ENCODE measurements around the gene ZFR. TPM values are rescaled to one million over a fixed set of nuclear protein-coding genes. Genes with fewer than 3 reads are reported as not detected.
"Not testable (repeated sequence)": the region's sequence is repeated elsewhere in the genome, so short reads cannot be mapped to it uniquely, and the experiment has no call there.

Gene ZFR
- total RNA-seq, 1 donor: 86.1 TPM

DNA sequence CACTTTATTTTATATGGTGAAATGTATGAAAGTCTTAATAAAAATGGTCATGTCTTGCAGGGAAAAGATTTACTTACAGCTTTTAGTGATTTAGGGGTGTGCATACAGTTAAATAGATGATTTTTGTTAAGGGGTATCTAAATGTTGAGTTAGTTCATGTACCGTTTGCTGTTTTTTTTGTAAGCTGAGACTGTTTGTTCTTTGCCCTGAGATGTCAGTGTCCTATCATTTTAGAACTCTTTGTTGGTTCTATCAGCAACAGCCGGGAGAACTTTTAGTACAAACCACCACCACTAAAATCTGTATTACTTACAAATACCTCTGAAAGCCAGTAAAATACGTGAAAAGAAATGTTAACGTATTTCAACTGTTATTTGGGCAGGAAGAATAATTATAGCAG, 75.5 kb downstream of the ZFR start:
- H3K27me3 ChIP-seq (ENCODE audit: insufficient read depth, low read length): no peaks in the 10 kb centered on the region
- peaks cover 10% of the 10 kb centered on the region for H3K79me2 ChIP-seq (ENCODE audit: insufficient read depth, low read length)
- DNase-seq (ENCODE audit: insufficient read length, low spot score, missing footprints): no peak
- H3K36me3 ChIP-seq (ENCODE audit: insufficient read depth, low read length): peaks cover 42% of the 10 kb centered on the region
- H3K4me3 ChIP-seq (ENCODE audit: insufficient read depth, low read length): no peak overlapping the region
- TF ChIP-seq, protein P1, sequence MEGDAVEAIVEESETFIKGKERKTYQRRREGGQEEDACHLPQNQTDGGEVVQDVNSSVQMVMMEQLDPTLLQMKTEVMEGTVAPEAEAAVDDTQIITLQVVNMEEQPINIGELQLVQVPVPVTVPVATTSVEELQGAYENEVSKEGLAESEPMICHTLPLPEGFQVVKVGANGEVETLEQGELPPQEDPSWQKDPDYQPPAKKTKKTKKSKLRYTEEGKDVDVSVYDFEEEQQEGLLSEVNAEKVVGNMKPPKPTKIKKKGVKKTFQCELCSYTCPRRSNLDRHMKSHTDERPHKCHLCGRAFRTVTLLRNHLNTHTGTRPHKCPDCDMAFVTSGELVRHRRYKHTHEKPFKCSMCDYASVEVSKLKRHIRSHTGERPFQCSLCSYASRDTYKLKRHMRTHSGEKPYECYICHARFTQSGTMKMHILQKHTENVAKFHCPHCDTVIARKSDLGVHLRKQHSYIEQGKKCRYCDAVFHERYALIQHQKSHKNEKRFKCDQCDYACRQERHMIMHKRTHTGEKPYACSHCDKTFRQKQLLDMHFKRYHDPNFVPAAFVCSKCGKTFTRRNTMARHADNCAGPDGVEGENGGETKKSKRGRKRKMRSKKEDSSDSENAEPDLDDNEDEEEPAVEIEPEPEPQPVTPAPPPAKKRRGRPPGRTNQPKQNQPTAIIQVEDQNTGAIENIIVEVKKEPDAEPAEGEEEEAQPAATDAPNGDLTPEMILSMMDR (IDR thresholded peaks at IDR 0.05; ENCODE audit: extremely low read depth, low read depth, low read length): no peak
- H3K4me1 ChIP-seq (ENCODE audit: insufficient read depth, low read length): no peaks in the 10 kb centered on the region
- H3K9me3 ChIP-seq (ENCODE audit: low read depth, low read length): no peaks in the 10 kb centered on the region
- no peak overlapping the region for H2AFZ ChIP-seq (ENCODE audit: low read length)
- no peak overlapping the region for H3K27ac ChIP-seq (ENCODE audit: low read depth, low read length)
- no peak overlapping the region for H3K4me2 ChIP-seq (ENCODE audit: insufficient read depth, low read length)
- H4K20me1 ChIP-seq (ENCODE audit: insufficient read depth, low read length): peaks cover 2% of the 10 kb centered on the region

DNA sequence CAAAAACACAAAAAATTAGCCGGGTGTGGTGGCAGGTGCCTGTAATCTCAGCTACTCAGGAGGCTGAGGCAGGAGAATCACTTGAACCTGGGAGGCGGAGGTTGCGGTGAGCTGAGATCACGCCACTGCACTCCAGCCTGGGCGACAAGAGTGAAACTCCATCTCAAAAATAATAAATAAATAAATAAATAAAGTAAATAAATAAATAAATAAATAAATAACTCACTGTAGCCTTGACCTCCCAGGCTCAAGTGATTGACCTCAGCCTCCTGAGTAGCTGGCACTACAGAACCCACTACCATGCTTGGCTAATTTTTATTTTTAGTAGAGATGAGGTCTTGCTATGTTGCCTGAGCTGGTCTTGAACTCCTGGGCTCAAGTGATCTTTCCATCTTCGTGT, 77.3 kb downstream of the ZFR start:
- DNase-seq (ENCODE audit: insufficient read length, low spot score, missing footprints); H3K4me1 ChIP-seq (ENCODE audit: insufficient read depth, low read length): not testable (repeated sequence)

DNA sequence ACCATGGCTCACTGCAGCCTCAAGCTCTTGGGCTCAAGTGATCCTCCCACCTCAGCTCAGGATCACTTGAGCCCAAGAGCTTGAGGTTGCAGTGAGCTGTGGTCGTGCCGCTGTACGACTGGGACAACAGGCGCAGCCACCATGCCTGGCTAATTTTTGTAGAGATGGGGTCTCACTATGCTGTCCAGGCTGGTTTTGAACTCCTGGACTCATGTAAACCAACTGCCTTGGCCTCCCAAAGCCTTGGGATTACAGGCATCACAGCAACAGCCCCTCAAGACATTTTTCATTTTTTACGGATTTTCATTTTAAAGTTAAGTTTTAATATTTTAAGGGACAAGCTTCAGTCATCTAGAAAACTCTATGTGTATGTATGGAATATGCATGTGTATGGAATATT, 78.9 kb downstream of the ZFR start:
- H3K4me1 ChIP-seq (ENCODE audit: insufficient read depth, low read length): no peaks in the 10 kb centered on the region
- H3K27ac ChIP-seq (ENCODE audit: low read depth, low read length): no peak overlapping the region
- TF ChIP-seq, protein P1 (IDR thresholded peaks at IDR 0.05; ENCODE audit: extremely low read depth, low read depth, low read length): no peak
- H4K20me1 ChIP-seq (ENCODE audit: insufficient read depth, low read length): no peaks in the 10 kb centered on the region
- DNase-seq (ENCODE audit: insufficient read length, low spot score, missing footprints): no peak
- H3K79me2 ChIP-seq (ENCODE audit: insufficient read depth, low read length): peaks cover 8% of the 10 kb centered on the region
- no peak overlapping the region for H3K4me2 ChIP-seq (ENCODE audit: insufficient read depth, low read length)
- no peaks in the 10 kb centered on the region for H3K27me3 ChIP-seq (ENCODE audit: insufficient read depth, low read length)
- no peak overlapping the region for H2AFZ ChIP-seq (ENCODE audit: low read length)
- H3K36me3 ChIP-seq (ENCODE audit: insufficient read depth, low read length): peaks cover 49% of the 10 kb centered on the region
- H3K9me3 ChIP-seq (ENCODE audit: low read depth, low read length): no peaks in the 10 kb centered on the region
- no peak overlapping the region for H3K4me3 ChIP-seq (ENCODE audit: insufficient read depth, low read length)

More for the DNA sequence above, 77.3 kb downstream of the ZFR start:
- H3K4me2 ChIP-seq (ENCODE audit: insufficient read depth, low read length); H4K20me1 ChIP-seq (ENCODE audit: insufficient read depth, low read length); H3K9me3 ChIP-seq (ENCODE audit: low read depth, low read length); H2AFZ ChIP-seq (ENCODE audit: low read length); H3K27me3 ChIP-seq (ENCODE audit: insufficient read depth, low read length); H3K4me3 ChIP-seq (ENCODE audit: insufficient read depth, low read length); H3K27ac ChIP-seq (ENCODE audit: low read depth, low read length): not testable (repeated sequence)
- Histone ChIP-seq H3K36me3 (ENCODE audit: insufficient read depth, low read length) (peaks cover 49% of the 10 kb centered on the region), H3K79me2 (ENCODE audit: insufficient read depth, low read length) (peaks cover 12% of the 10 kb centered on the region)

GRCh38 chr5:32363030-32363429, 81.5 kb downstream of the ZFR start:
- Histone ChIP-seq H3K4me2 (ENCODE audit: insufficient read depth, low read length) (no peak overlapping the region), H3K4me1 (ENCODE audit: insufficient read depth, low read length) (no peaks in the 10 kb centered on the region), H3K27me3 (ENCODE audit: insufficient read depth, low read length) (no peaks in the 10 kb centered on the region), H3K4me3 (ENCODE audit: insufficient read depth, low read length) (no peak overlapping the region), H3K9me3 (ENCODE audit: low read depth, low read length) (no peaks in the 10 kb centered on the region), H3K79me2 (ENCODE audit: insufficient read depth, low read length) (peaks cover 8% of the 10 kb centered on the region), H3K36me3 (ENCODE audit: insufficient read depth, low read length) (peaks cover 39% of the 10 kb centered on the region), H4K20me1 (ENCODE audit: insufficient read depth, low read length) (no peaks in the 10 kb centered on the region), H2AFZ (ENCODE audit: low read length) (no peak overlapping the region), H3K27ac (ENCODE audit: low read depth, low read length) (no peak overlapping the region)
- no peak for DNase-seq (ENCODE audit: insufficient read length, low spot score, missing footprints)
- TF ChIP-seq, protein P1 (IDR thresholded peaks at IDR 0.05; ENCODE audit: extremely low read depth, low read depth, low read length): no peak
